Mesenchymal stem cell (in vitro differentiated cells and primary cell): ENCODE data around the gene TCF4.

ENCODE experiments used
- DNase-seq: peaks from one replicate; pipeline ENCODE4 v3.0.0-alpha.2; 2013
- H2AFZ ChIP-seq: one replicate; pipeline ENCODE4 v1.6.1; 2013; ENCODE audit warnings: low read depth, mild to moderate bottlenecking, control low read depth, inconsistent platforms, low read length, moderate library complexity
- H2AK5ac ChIP-seq: 2 replicates; pipeline ENCODE4 v1.6.1; 2013; ENCODE audit warnings: low read length, moderate library complexity, mild to moderate bottlenecking, inconsistent platforms; ENCODE audit not compliant: severe bottlenecking
- H2BK120ac ChIP-seq: one replicate; pipeline ENCODE4 v1.6.1; 2013; ENCODE audit warnings: low read depth, mild to moderate bottlenecking, inconsistent platforms, low read length, moderate library complexity
- H2BK12ac ChIP-seq, 2 experiments: one replicate each; pipeline ENCODE4 v1.6.1; 2013; ENCODE audit warnings: inconsistent platforms in 2 of 2, low read length in 2 of 2, mild to moderate bottlenecking in 2 of 2, moderate library complexity in 2 of 2, control low read depth in 1 of 2
- H2BK15ac ChIP-seq: one replicate; pipeline ENCODE4 v1.6.1; 2013; ENCODE audit warnings: mild to moderate bottlenecking, low read depth, inconsistent platforms; ENCODE audit not compliant: poor library complexity, severe bottlenecking
- H2BK5ac ChIP-seq: 2 replicates; pipeline ENCODE4 v1.6.1; 2013; ENCODE audit warnings: low read depth, mild to moderate bottlenecking, low read length, control low read depth, inconsistent platforms; ENCODE audit not compliant: poor library complexity, severe bottlenecking
- H3K14ac ChIP-seq, 2 experiments: one replicate each; pipeline ENCODE4 v1.6.1; 2013; ENCODE audit warnings: inconsistent platforms in 2 of 2, low read length in 2 of 2, control low read depth in 1 of 2, mild to moderate bottlenecking in 1 of 2, moderate library complexity in 1 of 2
- H3K18ac ChIP-seq, 2 experiments: one replicate each; pipeline ENCODE4 v1.6.1; 2013; ENCODE audit warnings: inconsistent platforms in 2 of 2, low read length in 2 of 2, control low read depth in 1 of 2, low read depth in 1 of 2, mild to moderate bottlenecking in 1 of 2
- H3K23ac ChIP-seq, 2 experiments: one replicate each; pipeline ENCODE4 v1.6.1; 2013; ENCODE audit warnings: inconsistent platforms in 2 of 2, low read length in 2 of 2, mild to moderate bottlenecking in 2 of 2, moderate library complexity in 2 of 2, control low read depth in 1 of 2
- H3K27ac ChIP-seq: 2 replicates; pipeline ENCODE4 v1.5.1; 2013; ENCODE audit warnings: mild to moderate bottlenecking, moderate library complexity, low read length, control low read depth, inconsistent platforms; ENCODE audit not compliant: poor library complexity, severe bottlenecking
- H3K27me3 ChIP-seq, 2 experiments: 2 replicates each; pipeline versions ENCODE4 v1.6.1 to v1.7.0; 2013; ENCODE audit warnings: low read length in 2 of 2, mild to moderate bottlenecking in 2 of 2, moderate library complexity in 2 of 2, control low read depth in 1 of 2, inconsistent platforms in 1 of 2; ENCODE audit not compliant: control insufficient read depth in 1 of 2, insufficient read depth in 1 of 2
- H3K36me3 ChIP-seq, 2 experiments: 2 replicates each; pipeline versions ENCODE4 v1.6.1 to v1.7.0; 2013; ENCODE audit warnings: low read length in 2 of 2, control low read depth in 1 of 2, inconsistent platforms in 1 of 2, low read depth in 1 of 2, mild to moderate bottlenecking in 1 of 2; ENCODE audit not compliant: insufficient read depth in 2 of 2, control insufficient read depth in 1 of 2
- H3K4ac ChIP-seq, 2 experiments: one replicate each; pipeline ENCODE4 v1.6.1; 2013; ENCODE audit warnings: inconsistent platforms in 2 of 2, low read length in 2 of 2, mild to moderate bottlenecking in 2 of 2, moderate library complexity in 2 of 2, control low read depth in 1 of 2, low read depth in 1 of 2
- H3K4me1 ChIP-seq: 2 replicates; pipeline ENCODE4 v1.6.1; 2013; ENCODE audit warnings: low read depth, low read length, control low read depth; ENCODE audit not compliant: control insufficient read depth, insufficient read depth
- H3K4me2 ChIP-seq: 2 replicates; pipeline ENCODE4 v1.6.1; 2013; ENCODE audit warnings: low read length, mild to moderate bottlenecking, inconsistent platforms; ENCODE audit not compliant: poor library complexity, severe bottlenecking
- H3K4me3 ChIP-seq, 2 experiments: 2 replicates each; pipeline versions ENCODE4 v1.5.1 to v1.7.0; 2013; ENCODE audit warnings: low read length in 2 of 2, mild to moderate bottlenecking in 2 of 2, control low read depth in 1 of 2, low read depth in 1 of 2; ENCODE audit not compliant: insufficient read depth in 1 of 2
- H3K79me1 ChIP-seq: replicated peaks from 2 replicates; pipeline ENCODE4 v1.6.1; 2013; ENCODE audit warnings: mild to moderate bottlenecking, control low read depth, low read length, inconsistent platforms; ENCODE audit not compliant: poor library complexity, severe bottlenecking
- H3K9ac ChIP-seq: 2 replicates; pipeline ENCODE4 v1.7.0; 2013; ENCODE audit warnings: mild to moderate bottlenecking, low read length, moderate library complexity
- H3K9me3 ChIP-seq: 2 replicates; pipeline ENCODE4 v1.7.0; 2013; ENCODE audit warnings: mild to moderate bottlenecking, low read length; ENCODE audit not compliant: control insufficient read depth
- H4K8ac ChIP-seq: one replicate; pipeline ENCODE4 v1.6.1; 2013; ENCODE audit warnings: inconsistent platforms, mild to moderate bottlenecking, low read length, moderate library complexity
- H4K91ac ChIP-seq: one replicate; pipeline ENCODE4 v1.6.1; 2013; ENCODE audit warnings: mild to moderate bottlenecking, low read length, inconsistent platforms
- WGBS: methylation state at CpG from one replicate; pipeline ENCODE4 v1.1.7; 2013; ENCODE audit warnings: mixed read lengths; 5-methylcytosine and 5-hydroxymethylcytosine counted together

The TCF4 gene

GRCh38 chr18:55443776-55444175 lies 144.2 kb downstream of the TCF4 start:
- H2BK120ac ChIP-seq: no peak overlapping the region
- no peak overlapping the region for H3K18ac ChIP-seq
- H3K27ac ChIP-seq: no peak overlapping the region
- H3K4me3 ChIP-seq: no peak overlapping the region
- no peak overlapping the region for H2AFZ ChIP-seq
- peaks cover 23% of the 10 kb centered on the region for H3K79me1 ChIP-seq
- H4K8ac ChIP-seq: no peak overlapping the region
- no peak overlapping the region for H3K9ac ChIP-seq
- peaks cover 11% of the 10 kb centered on the region for H3K9me3 ChIP-seq
- no peak overlapping the region for H3K4ac ChIP-seq
- no peak overlapping the region for H2BK15ac ChIP-seq
- H3K14ac ChIP-seq: no peak overlapping the region
- peaks cover 0 to 10% of the 10 kb centered on the region in 2 experiments for H3K36me3 ChIP-seq
- H3K27me3 ChIP-seq: no peaks in the 10 kb centered on the region
- H2AK5ac ChIP-seq: no peak overlapping the region
- no peak for DNase-seq
- no peak overlapping the region for H3K23ac ChIP-seq
- H2BK12ac ChIP-seq: no peak overlapping the region
- peaks cover 2% of the 10 kb centered on the region for H3K4me1 ChIP-seq
- H2BK5ac ChIP-seq: no peak overlapping the region
- WGBS: no CpG with 5 or more reads among the region's 3 CpGs
- no peak overlapping the region for H4K91ac ChIP-seq
- no peak overlapping the region for H3K4me2 ChIP-seq

DNA sequence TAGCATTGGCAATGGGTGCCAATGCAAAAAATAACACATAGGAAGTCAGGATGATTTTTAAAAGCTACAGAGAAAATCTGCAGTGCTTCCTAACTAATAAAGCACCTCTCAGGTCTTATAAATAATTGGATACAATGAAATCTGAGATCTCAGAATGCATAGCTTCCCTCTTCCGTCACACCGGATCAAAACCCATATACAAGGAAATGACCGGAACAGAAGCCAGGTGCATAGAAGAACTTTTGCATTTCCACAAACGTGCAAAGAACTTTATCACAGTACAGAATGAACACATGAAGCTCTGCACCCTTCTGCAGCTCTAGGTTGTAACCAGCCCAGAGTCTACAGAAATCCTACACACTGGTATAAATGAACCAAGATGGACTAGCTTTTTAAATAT lies 145.4 kb downstream of the TCF4 start:
- H4K8ac ChIP-seq: no peak overlapping the region
- H3K4me1 ChIP-seq: peaks cover 2% of the 10 kb centered on the region
- no peak overlapping the region for H2BK5ac ChIP-seq
- no peak overlapping the region for H3K4me2 ChIP-seq
- WGBS: over 99% methylated on average over 4 of the region's 4 CpGs
- no peak overlapping the region for H3K23ac ChIP-seq
- no peak overlapping the region for H3K14ac ChIP-seq
- no peak overlapping the region for H4K91ac ChIP-seq
- H3K36me3 ChIP-seq: peaks cover 0 to 10% of the 10 kb centered on the region in 2 experiments
- no peak for DNase-seq
- H3K27ac ChIP-seq: no peak overlapping the region
- H3K79me1 ChIP-seq: peaks cover 22% of the 10 kb centered on the region
- peaks cover 11% of the 10 kb centered on the region for H3K9me3 ChIP-seq
- no peak overlapping the region for H2BK120ac ChIP-seq
- no peak overlapping the region for H2AFZ ChIP-seq
- H2BK12ac ChIP-seq: no peak overlapping the region
- H2BK15ac ChIP-seq: no peak overlapping the region
- no peak overlapping the region for H3K4ac ChIP-seq
- no peak overlapping the region for H3K18ac ChIP-seq
- no peak overlapping the region for H3K9ac ChIP-seq
- no peak overlapping the region for H3K4me3 ChIP-seq
- H2AK5ac ChIP-seq: no peak overlapping the region
- no peaks in the 10 kb centered on the region for H3K27me3 ChIP-seq

GRCh38 chr18:55440988-55441387 lies 147.0 kb downstream of the TCF4 start:
- Histone ChIP-seq H3K23ac (no peak overlapping the region), H3K27me3 (no peaks in the 10 kb centered on the region), H2BK12ac (no peak overlapping the region), H2BK5ac (no peak overlapping the region), H2AFZ (no peak overlapping the region), H3K36me3 (peaks cover 0 to 7% of the 10 kb centered on the region in 2 experiments), H3K4me1 (peaks cover 2% of the 10 kb centered on the region), H3K18ac (no peak overlapping the region), H2BK15ac (no peak overlapping the region), H3K27ac (no peak overlapping the region), H4K91ac (no peak overlapping the region), H3K79me1 (peaks cover 18% of the 10 kb centered on the region), H3K9me3 (peaks cover 7% of the 10 kb centered on the region), H4K8ac (no peak overlapping the region), H2AK5ac (no peak overlapping the region), H3K4ac (no peak overlapping the region), H3K9ac (no peak overlapping the region), H3K14ac (no peak overlapping the region), H3K4me3 (no peak overlapping the region), H2BK120ac (no peak overlapping the region), H3K4me2 (no peak overlapping the region)
- DNase-seq: no peak

DNA sequence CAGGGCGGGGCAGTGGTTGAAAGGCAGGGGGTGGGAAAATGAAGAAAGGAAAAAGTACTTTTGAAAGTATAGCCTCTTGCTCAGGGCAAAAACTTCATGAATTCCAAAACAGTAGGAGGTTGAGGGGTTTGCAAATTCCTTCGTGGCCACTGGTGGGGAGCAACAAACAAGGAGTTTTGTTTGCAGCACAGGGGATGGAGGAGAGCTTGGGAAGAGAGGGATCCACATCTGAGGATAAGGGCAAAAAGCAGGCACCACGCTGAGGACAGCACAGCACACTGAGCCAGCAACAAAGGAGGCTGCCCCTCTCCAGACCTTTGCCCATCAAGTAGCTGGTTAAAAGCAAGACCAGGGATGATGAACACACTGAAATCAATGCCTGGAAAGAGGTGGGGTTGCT lies 148.9 kb downstream of the TCF4 start:
- H3K27me3 ChIP-seq: no peaks in the 10 kb centered on the region
- H2AK5ac ChIP-seq: no peak overlapping the region
- no peak overlapping the region for H2BK12ac ChIP-seq
- no peak overlapping the region for H3K14ac ChIP-seq
- no peak overlapping the region for H3K27ac ChIP-seq
- H3K9me3 ChIP-seq: no peaks in the 10 kb centered on the region
- H3K4me1 ChIP-seq: peaks cover 2% of the 10 kb centered on the region
- no peak overlapping the region for H3K4ac ChIP-seq
- H3K79me1 ChIP-seq: peaks cover 20% of the 10 kb centered on the region
- H2BK5ac ChIP-seq: no peak overlapping the region
- no peak overlapping the region for H4K91ac ChIP-seq
- no peak overlapping the region for H3K18ac ChIP-seq
- no peak for DNase-seq
- no peaks in the 10 kb centered on the region for H3K36me3 ChIP-seq
- no peak overlapping the region for H2BK15ac ChIP-seq
- 70% methylated on average over 3 of the region's 3 CpGs for WGBS
- no peak overlapping the region for H3K23ac ChIP-seq
- H3K4me3 ChIP-seq: no peak overlapping the region
- H2AFZ ChIP-seq: no peak overlapping the region
- peak overlapping the region; percentile 23 for H4K8ac ChIP-seq
- H3K9ac ChIP-seq: no peak overlapping the region
- H3K4me2 ChIP-seq: no peak overlapping the region
- H2BK120ac ChIP-seq: no peak overlapping the region
